DOHH2 (cell line): ENCODE measurements around the gene PSMA3.

Experiments
- EZH2phosphoT487 ChIP-seq: fragments of 200-600 bp; sonication (generic); IDR thresholded peaks from 2 replicates; pipeline ENCODE4 v1.6.1; 2017; ENCODE audit warnings: borderline replicate concordance, mild to moderate bottlenecking, antibody characterized with exemption, low read length, moderate library complexity, mixed read lengths
- TF ChIP-seq, protein P1 (sequence below): fragments of 200-600 bp; sonication (generic); IDR thresholded peaks from one replicate; pipeline ENCODE4 v1.5.1; 2014; ENCODE audit warnings: antibody characterized with exemption, mild to moderate bottlenecking, low read depth, low read length; ENCODE audit not compliant: poor library complexity, severe bottlenecking

DNA sequence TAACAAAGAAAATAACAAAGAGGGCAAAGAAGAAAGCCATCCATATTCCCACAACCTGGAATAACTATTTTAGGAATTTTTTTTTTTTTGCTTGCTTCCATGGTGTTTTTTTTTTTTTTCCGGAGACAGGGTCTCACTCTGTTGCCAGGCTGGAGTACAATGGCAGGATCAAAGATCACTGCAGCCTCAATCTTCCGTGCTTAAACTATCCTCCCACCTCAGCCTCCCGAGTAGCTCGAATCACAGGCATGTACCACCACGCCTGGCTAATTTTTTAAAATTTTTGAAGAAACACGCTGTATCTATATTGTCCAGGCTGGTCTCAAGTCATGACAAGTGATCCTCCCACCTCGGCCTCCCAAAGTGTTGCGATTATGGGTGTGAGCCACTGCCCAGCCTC, 33.5 kb downstream of the PSMA3 start:
- TF ChIP-seq, protein P1, sequence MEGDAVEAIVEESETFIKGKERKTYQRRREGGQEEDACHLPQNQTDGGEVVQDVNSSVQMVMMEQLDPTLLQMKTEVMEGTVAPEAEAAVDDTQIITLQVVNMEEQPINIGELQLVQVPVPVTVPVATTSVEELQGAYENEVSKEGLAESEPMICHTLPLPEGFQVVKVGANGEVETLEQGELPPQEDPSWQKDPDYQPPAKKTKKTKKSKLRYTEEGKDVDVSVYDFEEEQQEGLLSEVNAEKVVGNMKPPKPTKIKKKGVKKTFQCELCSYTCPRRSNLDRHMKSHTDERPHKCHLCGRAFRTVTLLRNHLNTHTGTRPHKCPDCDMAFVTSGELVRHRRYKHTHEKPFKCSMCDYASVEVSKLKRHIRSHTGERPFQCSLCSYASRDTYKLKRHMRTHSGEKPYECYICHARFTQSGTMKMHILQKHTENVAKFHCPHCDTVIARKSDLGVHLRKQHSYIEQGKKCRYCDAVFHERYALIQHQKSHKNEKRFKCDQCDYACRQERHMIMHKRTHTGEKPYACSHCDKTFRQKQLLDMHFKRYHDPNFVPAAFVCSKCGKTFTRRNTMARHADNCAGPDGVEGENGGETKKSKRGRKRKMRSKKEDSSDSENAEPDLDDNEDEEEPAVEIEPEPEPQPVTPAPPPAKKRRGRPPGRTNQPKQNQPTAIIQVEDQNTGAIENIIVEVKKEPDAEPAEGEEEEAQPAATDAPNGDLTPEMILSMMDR, result no peak
- TF ChIP-seq EZH2phosphoT487, result no peak
